Choroid plexus epithelial cell (primary cell): ENCODE results near the gene REV1.
"Not testable (repeated sequence)": the region's sequence is repeated elsewhere in the genome, so short reads cannot be mapped to it uniquely, and the experiment has no call there.

Experiments
- DNase-seq: peaks from one replicate; pipeline ENCODE4 v3.0.0-alpha.2; 2010; ENCODE audit warnings: low read depth
- H3K4me3 ChIP-seq: 2 replicates; pipeline ENCODE4 v1.5.1; 2011; ENCODE audit warnings: low read depth, mild to moderate bottlenecking, control low read depth, low read length, moderate library complexity
- TF ChIP-seq, protein P1 (sequence below): conservative IDR thresholded peaks from 2 replicates; pipeline ENCODE4 v1.5.1; 2011; ENCODE audit warnings: low read depth, mild to moderate bottlenecking, control low read depth, inconsistent platforms, low read length, moderate library complexity

Gene REV1

DNA sequence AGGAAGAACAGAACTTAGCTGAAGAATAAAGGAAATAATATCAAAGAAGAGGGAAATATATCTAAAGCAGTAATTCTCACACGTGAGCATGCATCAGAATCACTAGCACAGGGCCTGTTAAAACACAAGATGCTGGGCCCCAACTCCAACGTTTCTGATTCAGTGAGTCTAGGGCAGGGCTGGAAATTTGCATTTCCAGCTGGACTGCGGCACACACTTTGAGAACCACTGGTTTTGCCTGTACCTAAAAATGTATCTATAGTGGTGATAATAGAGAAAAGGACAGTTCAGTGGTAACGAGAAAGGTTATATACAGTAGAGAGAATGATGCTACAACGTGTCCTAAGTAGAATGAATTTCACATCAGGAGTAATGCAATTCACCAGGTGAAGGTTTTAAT lies 11.2 kb downstream of the REV1 start:
- no peak for DNase-seq
- no peak overlapping the region for H3K4me3 ChIP-seq
- TF ChIP-seq, protein P1, sequence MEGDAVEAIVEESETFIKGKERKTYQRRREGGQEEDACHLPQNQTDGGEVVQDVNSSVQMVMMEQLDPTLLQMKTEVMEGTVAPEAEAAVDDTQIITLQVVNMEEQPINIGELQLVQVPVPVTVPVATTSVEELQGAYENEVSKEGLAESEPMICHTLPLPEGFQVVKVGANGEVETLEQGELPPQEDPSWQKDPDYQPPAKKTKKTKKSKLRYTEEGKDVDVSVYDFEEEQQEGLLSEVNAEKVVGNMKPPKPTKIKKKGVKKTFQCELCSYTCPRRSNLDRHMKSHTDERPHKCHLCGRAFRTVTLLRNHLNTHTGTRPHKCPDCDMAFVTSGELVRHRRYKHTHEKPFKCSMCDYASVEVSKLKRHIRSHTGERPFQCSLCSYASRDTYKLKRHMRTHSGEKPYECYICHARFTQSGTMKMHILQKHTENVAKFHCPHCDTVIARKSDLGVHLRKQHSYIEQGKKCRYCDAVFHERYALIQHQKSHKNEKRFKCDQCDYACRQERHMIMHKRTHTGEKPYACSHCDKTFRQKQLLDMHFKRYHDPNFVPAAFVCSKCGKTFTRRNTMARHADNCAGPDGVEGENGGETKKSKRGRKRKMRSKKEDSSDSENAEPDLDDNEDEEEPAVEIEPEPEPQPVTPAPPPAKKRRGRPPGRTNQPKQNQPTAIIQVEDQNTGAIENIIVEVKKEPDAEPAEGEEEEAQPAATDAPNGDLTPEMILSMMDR, result no peak

DNA sequence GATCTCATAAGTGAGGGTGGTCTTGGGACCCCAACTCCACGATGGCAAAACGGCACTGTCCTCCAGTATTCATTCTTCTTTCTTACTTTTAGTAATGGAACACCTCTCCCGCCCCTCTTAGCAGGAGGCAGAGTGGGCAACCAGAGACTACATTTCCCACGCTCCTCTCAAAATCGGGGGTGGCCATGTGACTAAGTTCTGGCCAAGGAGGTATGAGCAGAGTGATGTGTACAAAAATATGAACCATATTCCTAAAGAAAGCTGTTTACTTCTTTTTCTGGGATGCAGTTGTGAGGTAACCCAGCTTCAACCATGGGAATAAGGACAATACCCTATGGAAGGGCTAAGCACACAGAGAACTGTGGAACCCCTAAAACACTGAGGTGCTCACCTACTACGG lies 12.8 kb downstream of the REV1 start:
- TF ChIP-seq, protein P1, result no peak
- H3K4me3 ChIP-seq, result no peak overlapping the region
- no peak for DNase-seq

DNA sequence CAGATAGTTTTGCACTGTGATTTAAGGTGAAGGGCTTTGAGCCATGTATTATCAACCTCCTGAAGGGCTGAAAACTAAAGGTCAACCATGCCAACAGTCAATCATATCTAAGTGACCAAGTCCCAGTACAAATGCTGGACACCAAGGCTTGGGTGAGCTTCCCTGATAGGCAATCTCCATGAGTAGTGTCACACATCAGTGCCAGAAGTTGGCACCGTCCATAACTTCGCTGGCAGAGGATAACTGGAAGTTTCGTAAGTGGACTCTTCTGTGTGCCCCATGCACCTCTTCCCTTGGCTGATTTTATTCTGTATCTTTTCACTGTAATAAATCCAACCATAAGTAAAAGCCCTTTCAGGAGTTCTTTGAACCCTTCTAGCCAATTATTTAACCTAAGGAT lies 13.2 kb downstream of the REV1 start:
- DNase-seq, result no peak
- H3K4me3 ChIP-seq, result no peak overlapping the region
- TF ChIP-seq, protein P1, result no peak

DNA sequence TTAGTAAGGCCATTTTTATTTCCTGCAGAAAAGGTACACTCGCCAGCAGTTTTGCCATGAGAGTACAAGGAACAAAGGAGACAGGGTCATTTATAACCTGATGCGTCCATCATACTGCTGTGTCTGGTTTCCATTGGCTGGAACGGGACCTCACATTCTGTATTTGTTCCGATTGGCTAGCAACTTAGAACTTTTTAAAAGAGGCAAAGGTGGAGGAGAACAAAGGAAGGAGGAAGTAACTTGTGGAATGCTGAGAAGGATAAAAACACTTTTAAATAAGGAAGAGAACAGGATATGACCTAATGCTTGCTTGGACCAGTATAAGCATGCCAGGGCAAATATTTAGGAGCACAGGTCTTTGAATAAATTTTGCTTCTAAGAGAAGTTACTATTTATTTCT lies 14.7 kb downstream of the REV1 start:
- DNase-seq, H3K4me3 ChIP-seq: not testable (repeated sequence)

DNA sequence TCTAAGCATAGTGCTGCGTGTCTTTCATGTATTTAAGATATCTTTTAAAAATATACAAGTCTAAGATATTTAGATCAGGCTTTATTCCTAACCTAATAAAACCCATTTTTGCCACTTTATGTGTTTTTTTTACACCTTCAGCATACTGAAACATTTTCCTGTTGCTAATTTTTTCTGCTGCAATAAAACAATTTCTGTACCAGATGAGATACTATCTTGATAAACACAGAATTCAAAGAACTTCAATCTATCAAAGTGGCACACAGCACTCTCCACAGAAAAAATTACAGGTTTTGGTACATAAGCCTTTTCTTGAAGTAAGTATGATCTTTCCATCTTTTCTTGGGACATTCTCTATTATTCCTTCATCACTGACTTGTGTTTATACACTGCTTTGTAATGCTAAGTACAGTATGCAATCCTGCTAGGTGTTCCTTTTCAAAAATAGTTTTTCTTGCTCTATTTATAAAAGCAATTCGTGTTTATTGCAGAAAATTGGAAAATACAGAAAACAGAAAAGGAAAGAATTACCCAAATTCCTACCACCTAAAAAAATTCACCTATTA lies 16.2 kb downstream of the REV1 start:
- TF ChIP-seq, protein P1, result no peak
- DNase-seq, result no peak
- H3K4me3 ChIP-seq, result no peak overlapping the region

DNA sequence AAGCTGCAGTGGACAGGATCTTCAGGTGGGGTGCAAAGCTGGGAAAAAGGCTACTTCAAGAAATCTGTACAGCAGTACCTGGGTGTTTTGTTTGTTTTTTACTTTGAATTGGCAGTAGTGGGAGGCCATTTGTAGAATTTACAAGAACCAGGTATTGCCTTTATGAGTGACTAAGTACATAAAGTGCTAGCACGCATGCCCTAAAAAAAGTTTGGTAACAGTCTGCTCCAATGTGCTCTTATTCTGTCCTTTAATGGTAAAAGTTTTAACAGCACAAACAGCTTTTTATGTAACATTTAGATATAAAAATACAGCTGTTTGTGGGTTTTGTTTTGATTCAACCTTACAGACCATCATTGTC lies 17.2 kb downstream of the REV1 start:
- H3K4me3 ChIP-seq, result no peak overlapping the region
- TF ChIP-seq, protein P1, result no peak
- DNase-seq, result no peak

DNA sequence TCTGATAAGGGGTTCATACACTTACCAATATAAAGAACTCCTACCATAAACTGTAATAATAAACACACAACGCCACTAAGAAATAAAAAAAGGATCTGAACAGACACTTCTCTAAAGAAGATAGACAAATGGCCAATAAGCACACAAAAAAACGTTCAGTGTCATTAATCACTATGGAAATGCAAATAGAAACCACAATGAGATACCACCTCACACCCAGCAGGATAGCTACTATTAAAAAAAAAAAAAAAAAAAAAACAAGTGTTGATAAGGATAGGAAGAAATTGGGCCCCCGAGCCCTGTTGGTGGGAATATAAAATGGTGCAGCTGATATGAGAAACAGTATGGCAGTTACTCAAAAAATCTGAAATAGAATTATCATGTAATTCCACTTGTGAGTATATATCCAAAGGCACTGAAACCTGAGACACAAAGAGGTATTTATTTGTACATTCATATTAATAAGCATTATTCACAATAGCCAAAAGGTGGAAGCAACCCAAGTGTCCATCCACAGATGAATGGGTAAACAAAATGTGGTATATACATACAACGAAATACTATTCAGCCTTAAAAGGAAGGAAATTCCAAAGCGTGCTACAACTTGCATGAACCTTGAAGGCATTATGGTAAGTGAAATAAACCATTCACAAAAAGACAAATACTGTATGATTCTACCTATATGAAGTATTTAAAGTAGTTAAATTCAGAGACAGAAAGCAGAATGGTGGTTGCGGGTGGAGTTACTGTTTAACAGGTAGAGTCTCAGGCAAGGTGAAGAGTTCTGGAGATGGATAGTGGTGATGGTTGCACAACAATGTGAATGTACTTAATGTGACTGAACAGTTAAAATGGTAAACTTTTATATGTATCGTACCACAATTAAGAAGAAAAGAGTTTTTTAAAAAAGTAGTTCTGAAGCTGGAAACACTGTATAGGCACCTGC lies 17.9 kb downstream of the REV1 start:
- TF ChIP-seq, protein P1, result no peak
- no peak overlapping the region for H3K4me3 ChIP-seq
- no peak for DNase-seq
